Measurements from ENCODE around the gene ZNF92.

- no peak for TF ChIP-seq EP300 (IDR thresholded peaks at IDR 0.05; ENCODE audit: borderline replicate concordance in 1 of 2, low read depth in 1 of 2, low read length in 1 of 2)
- no peak for TF ChIP-seq POLR2AphosphoS5 (IDR thresholded peaks at IDR 0.05; ENCODE audit: low read depth, low read length)
- TF ChIP-seq CTCF (IDR thresholded peaks at IDR 0.05), result no peak
Observed at GRCh38 chr7:65338346-65338745, 35.3 kb upstream of the ZNF92 start.
